Transverse colon (tissue), 4 donors: ENCODE measurements around the gene STAP2.

Experiments used
- CTCF ChIP-seq, 5 experiments: fragments of 200-600 bp in 3 of 5; fragments of 450-650 bp in 2 of 5; sonication (generic) in 3 of 5; IDR thresholded peaks; 1 replicate in 2 of 5; 2 replicates in 3 of 5; pipeline ENCODE4 v1.5.1; 2016 to 2017; ENCODE audit warnings: antibody characterized with exemption in 5 of 5, inconsistent platforms in 3 of 5, mild to moderate bottlenecking in 2 of 5, moderate library complexity in 1 of 5
- EP300 ChIP-seq: sonication (generic); formaldehyde crosslinking; IDR thresholded peaks from one replicate; pipeline ENCODE4 v1.6.1; 2017; ENCODE audit warnings: antibody characterized with exemption, low read depth
- POLR2A ChIP-seq: fragments of 450-650 bp; IDR thresholded peaks from one replicate; pipeline ENCODE4 v1.6.1; 2016; ENCODE audit warnings: antibody characterized with exemption, mild to moderate bottlenecking, moderate library complexity
- POLR2AphosphoS5 ChIP-seq, 3 donors: sonication (generic); formaldehyde crosslinking; IDR thresholded peaks; one replicate each; pipeline ENCODE4 v1.6.1; 2016; ENCODE audit warnings: antibody characterized with exemption in 3 of 3

GRCh38 chr19:4298810-4299550 is 39.6 kb downstream of the STAP2 start:
- TF ChIP-seq CTCF (IDR thresholded peaks at IDR 0.05) (no peak), POLR2A (no peak), EP300 (no peak), POLR2AphosphoS5 (IDR thresholded peaks at IDR 0.05) (no peak)
